ENCODE data around the gene TAL2.

- TF ChIP-seq CTCF (tag by site-specific recombination; IDR thresholded peaks at IDR 0.05) (no peak), ZNF121 (tag by site-specific recombination; IDR thresholded peaks at IDR 0.05) (no peak), ZNF692 (tag by site-specific recombination; IDR thresholded peaks at IDR 0.05) (no peak), ZNF223 (tag by site-specific recombination; IDR thresholded peaks at IDR 0.05) (no peak)
Measured at GRCh38 chr9:105662184-105663104, at the start of gene TAL2.
